OCI-M2 (cell line): ENCODE data around the gene ZMAT2.
A peak's percentile ranks its signal among the peaks of the same experiment; 100 is the strongest.
"Not testable (repeated sequence)": the region's sequence is repeated elsewhere in the genome, so short reads cannot be mapped to it uniquely, and the experiment has no call there.

Source experiments
- DNase-seq: peaks from one replicate; lab custom pipeline; 2025; ENCODE audit not compliant: unreplicated experiment; lab: John Stamatoyannopoulos, UW

The ZMAT2 gene

GRCh38 chr5:140700177-140701144 is at the start of gene ZMAT2:
TSS of gene ZMAT2 (plus strand) at chr5:140700447. CDS start at chr5:140700461, 14 bp downstream.
- DNase-seq, result peak; percentile 51

- no peak for DNase-seq
These were observed 41.4 kb upstream of the ZMAT2 start for GRCh38 chr5:140658870-140659269.

GRCh38 chr5:140660371-140660770 is 39.9 kb upstream of the ZMAT2 start:
- DNase-seq, result not testable (repeated sequence)

- no peak for DNase-seq
These were observed 36.3 kb upstream of the ZMAT2 start for GRCh38 chr5:140664030-140664358.

- DNase-seq, result peak; percentile 74
These were observed 35.7 kb upstream of the ZMAT2 start, which contains the start of gene WDR55 for GRCh38 chr5:140664359-140665119. TSS of gene WDR55 (plus strand) at chr5:140664904. CDS start at chr5:140664913, 9 bp downstream.

GRCh38 chr5:140671035-140671434 is 29.2 kb upstream of the ZMAT2 start:
- DNase-seq, result not testable (repeated sequence)

- DNase-seq, result no peak
These were observed 28.6 kb upstream of the ZMAT2 start for GRCh38 chr5:140671472-140672125.

- DNase-seq, result no peak
These were observed 27.6 kb upstream of the ZMAT2 start for GRCh38 chr5:140672455-140673186.

GRCh38 chr5:140673187-140673976 is 26.9 kb upstream of the ZMAT2 start, which contains the start of gene DND1:
TSS of gene DND1 (minus strand) at chr5:140673576. CDS start at chr5:140673542, 34 bp downstream.
- DNase-seq, result no peak

- no peak for DNase-seq
These were observed 26.0 kb upstream of the ZMAT2 start for GRCh38 chr5:140674211-140674610.

GRCh38 chr5:140674629-140675028 is 25.6 kb upstream of the ZMAT2 start:
- DNase-seq, result no peak

GRCh38 chr5:140677947-140678346 is 22.3 kb upstream of the ZMAT2 start:
- no peak for DNase-seq

- DNase-seq, result peak; percentile 18
These were observed 21.3 kb upstream of the ZMAT2 start for GRCh38 chr5:140678993-140679392.

GRCh38 chr5:140690376-140690932 is 9.8 kb upstream of the ZMAT2 start:
- DNase-seq, result no peak

GRCh38 chr5:140690941-140691924 is 9.0 kb upstream of the ZMAT2 start, which contains the start of the genes HARS1 and HARS2:
TSS of gene HARS1 (minus strand) at chr5:140691370. CDS start at chr5:140691304, 66 bp downstream.
TSS of gene HARS2 (plus strand) at chr5:140691455. CDS start at chr5:140691649, 194 bp downstream.
- DNase-seq, result peak; percentile 47

GRCh38 chr5:140694276-140694675 is 6.0 kb upstream of the ZMAT2 start:
- DNase-seq, result no peak

- DNase-seq, result no peak
These were observed 3.3 kb upstream of the ZMAT2 start for GRCh38 chr5:140696891-140697492.

GRCh38 chr5:140707812-140708211 is 7.6 kb downstream of the ZMAT2 start:
- no peak for DNase-seq
